OCI-LY1 (cell line): ENCODE measurements around the gene INSRR.

Experiments
- EZH2 ChIP-seq: fragments of 200-600 bp; sonication (generic), shearing (Covaris generic); IDR thresholded peaks from 2 replicates; pipeline ENCODE4 v1.8.0; 2017; ENCODE audit warnings: borderline replicate concordance, mixed run types, mild to moderate bottlenecking, antibody characterized with exemption, low read length, moderate library complexity, mixed read lengths
- TF ChIP-seq, protein P1 (sequence below): fragments of 200-600 bp; sonication (generic), shearing (Covaris generic); IDR thresholded peaks from 2 replicates; pipeline ENCODE4 v1.5.1; 2017; ENCODE audit warnings: mild to moderate bottlenecking, antibody characterized with exemption, low read length, moderate library complexity, mixed read lengths

DNA sequence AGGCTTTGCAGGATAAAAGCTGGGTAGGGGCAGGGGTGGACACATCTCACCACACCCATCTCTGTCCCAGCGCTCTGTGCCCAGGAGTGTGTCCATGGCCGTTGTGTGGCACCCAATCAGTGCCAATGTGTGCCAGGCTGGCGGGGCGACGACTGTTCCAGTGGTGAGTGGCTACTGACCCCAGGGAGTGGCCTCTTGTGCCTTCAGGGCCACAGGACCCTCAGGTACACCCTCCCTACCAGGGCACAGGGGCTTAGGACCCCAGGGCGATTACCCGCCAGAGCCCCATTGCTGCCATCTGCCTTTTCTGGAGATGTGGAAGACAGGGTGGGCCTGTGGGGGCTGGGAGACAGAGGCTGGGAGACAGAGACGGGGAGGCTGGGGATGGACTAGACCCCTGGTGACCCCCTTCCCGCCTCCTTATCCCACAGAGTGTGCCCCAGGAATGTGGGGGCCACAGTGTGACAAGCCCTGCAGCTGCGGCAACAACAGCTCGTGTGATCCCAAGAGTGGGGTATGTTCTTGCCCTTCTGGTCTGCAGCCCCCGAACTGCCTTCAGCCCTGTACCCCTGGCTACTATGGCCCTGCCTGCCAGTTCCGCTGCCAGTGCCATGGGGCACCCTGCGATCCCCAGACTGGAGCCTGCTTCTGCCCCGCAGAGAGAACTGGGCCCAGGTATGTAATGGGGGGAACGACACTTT lies 47.4 kb upstream of the INSRR start:
- TF ChIP-seq, protein P1, sequence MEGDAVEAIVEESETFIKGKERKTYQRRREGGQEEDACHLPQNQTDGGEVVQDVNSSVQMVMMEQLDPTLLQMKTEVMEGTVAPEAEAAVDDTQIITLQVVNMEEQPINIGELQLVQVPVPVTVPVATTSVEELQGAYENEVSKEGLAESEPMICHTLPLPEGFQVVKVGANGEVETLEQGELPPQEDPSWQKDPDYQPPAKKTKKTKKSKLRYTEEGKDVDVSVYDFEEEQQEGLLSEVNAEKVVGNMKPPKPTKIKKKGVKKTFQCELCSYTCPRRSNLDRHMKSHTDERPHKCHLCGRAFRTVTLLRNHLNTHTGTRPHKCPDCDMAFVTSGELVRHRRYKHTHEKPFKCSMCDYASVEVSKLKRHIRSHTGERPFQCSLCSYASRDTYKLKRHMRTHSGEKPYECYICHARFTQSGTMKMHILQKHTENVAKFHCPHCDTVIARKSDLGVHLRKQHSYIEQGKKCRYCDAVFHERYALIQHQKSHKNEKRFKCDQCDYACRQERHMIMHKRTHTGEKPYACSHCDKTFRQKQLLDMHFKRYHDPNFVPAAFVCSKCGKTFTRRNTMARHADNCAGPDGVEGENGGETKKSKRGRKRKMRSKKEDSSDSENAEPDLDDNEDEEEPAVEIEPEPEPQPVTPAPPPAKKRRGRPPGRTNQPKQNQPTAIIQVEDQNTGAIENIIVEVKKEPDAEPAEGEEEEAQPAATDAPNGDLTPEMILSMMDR: no peak
- no peak for TF ChIP-seq EZH2
